Kidney (tissue), 14 donors: ENCODE data around the gene C2orf81. TPM values are rescaled to one million over a fixed set of nuclear protein-coding genes. Genes with fewer than 3 reads are reported as not detected.

Experiments
- DNase-seq, 5 donors: peaks; one replicate each; pipeline ENCODE4 v3.0.0-alpha.2; 2013 to 2020
- FAIRE-seq: peaks from 2 replicates; lab custom pipeline; 2012; peaks lifted over from hg19 to GRCh38; lab: Jason Lieb, UNC
- H3K27ac ChIP-seq, 2 donors: one replicate each; pipeline ENCODE4 v1.7.0; 2013; ENCODE audit warnings: low read depth in 2 of 2, low read length in 2 of 2, inconsistent platforms in 1 of 2
- H3K27me3 ChIP-seq: one replicate; pipeline ENCODE4 v1.7.1; 2013; ENCODE audit warnings: low read length, inconsistent platforms; ENCODE audit not compliant: control insufficient read depth, insufficient read depth
- H3K36me3 ChIP-seq, 3 donors: one replicate each; pipeline versions ENCODE4 v1.7.0 to v1.7.1; 2013; ENCODE audit warnings: low read length in 3 of 3, control low read depth in 1 of 3, inconsistent platforms in 1 of 3; ENCODE audit not compliant: insufficient read depth in 3 of 3, control insufficient read depth in 2 of 3
- H3K4me1 ChIP-seq, 3 donors: one replicate each; pipeline versions ENCODE4 v1.7.0 to v1.7.1; 2013; ENCODE audit warnings: low read length in 3 of 3, inconsistent platforms in 1 of 3, low read depth in 1 of 3; ENCODE audit not compliant: control insufficient read depth in 2 of 3, insufficient read depth in 2 of 3
- H3K4me3 ChIP-seq, 3 donors: one replicate each; pipeline versions ENCODE4 v1.7.0 to v1.8.1; 2013; ENCODE audit warnings: low read length in 3 of 3, control low read depth in 1 of 3, inconsistent platforms in 1 of 3
- H3K9ac ChIP-seq, 3 donors: one replicate each; pipeline versions ENCODE4 v1.7.0 to v1.7.1; 2013; ENCODE audit warnings: low read length in 3 of 3, control low read depth in 1 of 3, inconsistent platforms in 1 of 3
- H3K9me3 ChIP-seq, 3 donors: one replicate each; pipeline versions ENCODE4 v1.7.0 to v1.7.1; 2013; ENCODE audit warnings: low read length in 3 of 3, control low read depth in 1 of 3, inconsistent platforms in 1 of 3; ENCODE audit not compliant: control insufficient read depth in 2 of 3, insufficient read depth in 1 of 3
- intact Hi-C: fragments of 100-400 bp; cut with DNase I; formaldehyde crosslinking; loops from one replicate; pipeline ENCODE4 v1.11.1; 2022
- polyA plus RNA-seq: library from polyadenylated mRNA; stranded (reverse); fragments of 350-450 nt; fragmentation: Illumina TruSeq; extraction: RNeasy Lipid Tissue Mini Kit (QIAGEN cat#74804); gene quantifications from one replicate; pipeline ENCODE4 v1.2.3, GENCODE V29; 2014; ENCODE audit warnings: low read depth, low replicate concordance; ENCODE audit not compliant: insufficient read depth
- total RNA-seq: library from RNA; stranded (reverse); fragmentation: NEBNext Ultra II Directional; extraction: Animal tissue kit (Norgen Biotek cat#: 25700); gene quantifications from one replicate; pipeline ENCODE4 v1.2.1, GENCODE V29; 2021
- TF ChIP-seq, protein P1 (sequence below): IDR thresholded peaks from 3 replicates; pipeline ENCODE4 v1.5.1; 2012; ENCODE audit warnings: mild to moderate bottlenecking, moderate library complexity, borderline replicate concordance; ENCODE audit not compliant: insufficient read depth; ENCODE audit errors: extremely low read depth
- donor health status: control.
- donor health status: control.
- donor health status: control.
- donor health status: control.
- donor health status: control.
- donor health status: DM: yes; HTN: yes; CAD: no.
- donor health status: Normal renal cell carcinoma (clear cell type).

The C2orf81 gene
- total and polyA plus RNA-seq, 2 donors from 2014 or later = 8.8 to 11.6 TPM

DNA sequence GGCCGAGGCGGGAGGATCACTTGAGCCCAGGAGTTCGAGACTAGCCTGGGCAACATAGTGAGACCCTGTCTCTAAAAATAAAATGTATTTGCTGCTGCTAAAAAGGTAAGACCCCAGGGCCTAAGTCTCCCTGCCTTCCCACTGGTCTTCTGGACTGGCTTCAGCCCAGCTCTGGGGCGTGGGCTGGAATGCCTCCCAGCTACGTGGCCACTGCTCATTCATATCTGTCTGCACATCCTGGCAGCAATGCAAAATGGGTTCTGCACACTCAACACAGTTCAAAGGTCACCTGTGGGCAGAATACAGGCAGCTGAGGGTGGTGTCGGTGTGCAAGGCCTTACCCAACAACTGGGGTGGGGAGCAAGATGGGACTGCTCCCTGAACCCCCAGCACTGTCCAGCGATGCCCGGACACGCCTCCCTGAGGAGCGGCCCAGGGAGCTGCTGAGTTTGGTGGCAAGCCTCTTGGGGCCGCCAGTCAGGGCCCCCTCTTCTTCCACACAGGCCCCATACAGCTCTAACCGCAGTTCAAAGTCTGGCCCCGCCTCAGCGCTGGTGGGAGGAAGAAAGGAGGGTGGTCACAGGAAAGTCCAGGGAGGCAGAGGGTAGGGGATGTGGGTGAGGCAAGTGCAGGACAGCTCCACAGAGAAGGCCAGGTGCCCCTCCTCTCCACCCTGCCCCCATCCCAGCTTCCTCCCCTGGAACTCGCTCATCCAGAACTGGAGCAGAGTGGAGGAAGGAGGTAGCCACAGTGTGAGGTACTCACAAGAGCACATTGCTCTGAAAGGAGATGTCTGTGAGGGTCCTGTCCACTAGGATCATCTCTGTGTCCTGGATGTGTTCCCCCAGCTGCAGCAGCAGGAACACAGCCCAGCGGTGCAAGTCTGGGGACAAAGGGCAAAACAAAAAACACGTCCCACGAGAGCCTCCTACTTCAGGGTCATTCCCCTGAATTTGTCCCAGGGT lies 8.3 kb upstream of the C2orf81 start:
- FAIRE-seq (no peak), DNase-seq (peak in 4 of 5 donors; percentile 47 to 71 (median 59))
- H3K9ac ChIP-seq = no peak overlapping the region
- H3K27me3 ChIP-seq = no peaks in the 10 kb centered on the region
- H3K36me3 ChIP-seq = peaks cover 6 to 65% (median 27%) of the 10 kb centered on the region in 3 donors
- peaks cover 0 to 9% (median 6%) of the 10 kb centered on the region in 3 donors for H3K4me1 ChIP-seq
- TF ChIP-seq, protein P1, sequence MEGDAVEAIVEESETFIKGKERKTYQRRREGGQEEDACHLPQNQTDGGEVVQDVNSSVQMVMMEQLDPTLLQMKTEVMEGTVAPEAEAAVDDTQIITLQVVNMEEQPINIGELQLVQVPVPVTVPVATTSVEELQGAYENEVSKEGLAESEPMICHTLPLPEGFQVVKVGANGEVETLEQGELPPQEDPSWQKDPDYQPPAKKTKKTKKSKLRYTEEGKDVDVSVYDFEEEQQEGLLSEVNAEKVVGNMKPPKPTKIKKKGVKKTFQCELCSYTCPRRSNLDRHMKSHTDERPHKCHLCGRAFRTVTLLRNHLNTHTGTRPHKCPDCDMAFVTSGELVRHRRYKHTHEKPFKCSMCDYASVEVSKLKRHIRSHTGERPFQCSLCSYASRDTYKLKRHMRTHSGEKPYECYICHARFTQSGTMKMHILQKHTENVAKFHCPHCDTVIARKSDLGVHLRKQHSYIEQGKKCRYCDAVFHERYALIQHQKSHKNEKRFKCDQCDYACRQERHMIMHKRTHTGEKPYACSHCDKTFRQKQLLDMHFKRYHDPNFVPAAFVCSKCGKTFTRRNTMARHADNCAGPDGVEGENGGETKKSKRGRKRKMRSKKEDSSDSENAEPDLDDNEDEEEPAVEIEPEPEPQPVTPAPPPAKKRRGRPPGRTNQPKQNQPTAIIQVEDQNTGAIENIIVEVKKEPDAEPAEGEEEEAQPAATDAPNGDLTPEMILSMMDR = no peak
- peak overlapping the region in 1 of 3 donors; percentile 3 for H3K4me3 ChIP-seq
- no peaks in the 10 kb centered on the region for H3K9me3 ChIP-seq
- intact Hi-C loops = no loop called here
- H3K27ac ChIP-seq = no peak overlapping the region

DNA sequence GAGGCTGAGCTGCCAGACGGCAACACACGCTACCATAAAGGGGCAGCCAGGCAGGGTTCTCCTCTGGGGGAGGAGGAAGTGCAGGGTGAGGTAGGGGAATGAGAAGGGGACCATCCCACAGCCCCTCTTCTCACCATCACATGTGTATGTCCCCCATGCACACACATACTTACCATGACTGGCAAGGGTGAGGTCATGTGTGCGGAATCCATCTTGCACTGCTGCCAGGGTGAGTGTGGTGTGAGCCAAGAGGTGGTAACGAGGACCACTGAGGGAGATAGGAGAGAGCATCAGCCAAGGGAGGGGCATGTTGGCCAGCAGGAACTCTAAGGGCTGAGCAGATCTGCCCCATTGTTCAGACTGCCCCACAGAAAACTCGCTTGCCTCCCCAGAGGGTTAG lies 7.3 kb upstream of the C2orf81 start:
- Histone ChIP-seq H3K36me3 (peaks cover 6 to 66% (median 27%) of the 10 kb centered on the region in 3 donors), H3K9me3 (no peaks in the 10 kb centered on the region), H3K27ac (no peak overlapping the region), H3K27me3 (no peaks in the 10 kb centered on the region), H3K4me1 (peaks cover 0 to 9% (median 6%) of the 10 kb centered on the region in 3 donors), H3K9ac (no peak overlapping the region), H3K4me3 (no peak overlapping the region)
- intact Hi-C loops = no loop called here
- FAIRE-seq (no peak), DNase-seq (no peak)
- TF ChIP-seq, protein P1 = no peak

DNA sequence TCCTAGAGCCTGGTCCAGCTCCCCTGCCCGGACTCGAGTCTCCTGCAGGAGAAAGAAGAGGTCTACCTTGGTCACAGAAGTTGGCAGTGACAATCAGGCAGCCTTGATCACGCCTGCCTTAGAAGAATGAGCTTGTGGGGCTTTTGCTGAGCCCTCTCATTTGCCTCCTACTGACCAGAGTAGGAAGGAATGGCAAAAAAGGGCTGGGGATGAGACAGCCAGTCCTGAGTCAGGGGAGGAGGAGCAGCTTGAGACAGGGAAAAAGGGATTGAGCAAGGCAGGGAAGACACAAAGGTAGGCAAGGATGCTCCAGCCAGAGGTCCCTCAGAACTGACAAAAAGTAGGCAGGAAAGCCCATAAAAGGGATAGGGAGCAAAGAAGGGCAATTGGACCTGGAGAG lies 6.1 kb upstream of the C2orf81 start:
- Histone ChIP-seq H3K27ac (no peak overlapping the region), H3K4me1 (peaks cover 0 to 9% (median 5%) of the 10 kb centered on the region in 3 donors), H3K9ac (no peak overlapping the region), H3K27me3 (no peaks in the 10 kb centered on the region), H3K9me3 (no peaks in the 10 kb centered on the region), H3K36me3 (peaks cover 6 to 66% (median 27%) of the 10 kb centered on the region in 3 donors), H3K4me3 (no peak overlapping the region)
- no peak for DNase-seq
- FAIRE-seq = no peak
- intact Hi-C loops = no loop called here
- TF ChIP-seq, protein P1 = no peak
